Prostate gland (tissue), 1 donor: ENCODE data around the gene WDR1.

ENCODE experiments used
- POLR2A ChIP-seq: fragments of 450-650 bp; IDR thresholded peaks from one replicate; pipeline ENCODE4 v1.6.1; 2016; ENCODE audit warnings: antibody characterized with exemption, mild to moderate bottlenecking
- POLR2AphosphoS5 ChIP-seq: sonication (generic); formaldehyde crosslinking; IDR thresholded peaks from one replicate; pipeline ENCODE4 v1.6.1; 2017; ENCODE audit warnings: antibody characterized with exemption

DNA sequence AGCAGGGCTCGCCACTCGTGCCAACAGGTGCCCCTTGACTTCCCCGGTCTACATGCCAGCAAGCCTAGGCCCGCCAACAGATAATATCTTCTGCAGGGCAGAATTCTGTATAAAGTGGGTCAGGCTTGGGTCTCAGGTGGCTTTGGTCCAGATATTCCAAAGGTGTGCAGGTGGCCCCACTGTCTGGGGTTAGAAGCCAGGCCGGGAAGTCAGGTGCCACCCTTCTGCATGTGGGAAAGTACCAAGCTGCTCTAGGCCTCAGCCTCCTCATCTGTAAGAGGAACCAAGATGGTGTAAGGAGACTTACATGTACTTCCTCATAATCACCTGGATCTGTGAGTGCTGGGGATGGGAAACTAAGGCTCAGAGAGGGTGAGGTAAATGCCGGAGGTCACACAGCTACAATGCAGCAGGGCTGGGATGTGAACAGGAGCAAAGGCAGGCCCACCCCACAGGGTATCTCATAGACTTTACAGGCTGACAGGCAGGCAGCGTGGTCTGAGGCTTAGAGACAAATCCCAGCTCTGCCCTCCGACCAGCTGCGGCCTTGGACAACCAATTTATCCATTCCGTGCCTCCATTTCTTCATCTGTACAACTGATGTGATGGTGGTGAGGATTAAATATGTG, 35.9 kb downstream of the WDR1 start:
- TF ChIP-seq POLR2A (no peak), POLR2AphosphoS5 (no peak)
